Hepatocyte (in vitro differentiated cells): ENCODE data around the gene ATOH8.

Experiments used
- CTCF ChIP-seq: fragments of 200-600 bp; sonication (generic); IDR thresholded peaks from 2 replicates; pipeline ENCODE4 v1.5.1; 2016; ENCODE audit warnings: antibody characterized with exemption, mild to moderate bottlenecking; ENCODE audit not compliant: poor library complexity
- EZH2phosphoT487 ChIP-seq: fragments of 200-600 bp; sonication (generic); IDR thresholded peaks from one replicate; pipeline ENCODE4 v1.6.1; 2018; ENCODE audit warnings: antibody characterized with exemption, mild to moderate bottlenecking, low read depth, moderate library complexity; ENCODE audit not compliant: unreplicated experiment, severe bottlenecking

- TF ChIP-seq CTCF: no peak
- TF ChIP-seq EZH2phosphoT487: no peak
Observed at GRCh38 chr2:85777441-85777861, 23.7 kb downstream of the ATOH8 start.
